DND-41 (cell line): Measurements from ENCODE around the gene PHF2.

Source experiments
- CTCF ChIP-seq: IDR thresholded peaks from 2 replicates; pipeline ENCODE4 v1.5.1; 2012; ENCODE audit warnings: borderline replicate concordance, low read length, moderate library complexity, mild to moderate bottlenecking; ENCODE audit not compliant: poor library complexity, severe bottlenecking; ENCODE audit errors: extremely low read depth
- EZH2 ChIP-seq: IDR thresholded peaks from 3 replicates; pipeline ENCODE4 v1.6.1; 2012; ENCODE audit warnings: borderline replicate concordance, low read depth, mild to moderate bottlenecking, moderate library complexity, low read length, inconsistent platforms; ENCODE audit not compliant: severe bottlenecking

GRCh38 chr9:93617273-93617672, 40.9 kb downstream of the PHF2 start:
- TF ChIP-seq CTCF = no peak
- TF ChIP-seq EZH2 = no peak
